ENCODE results near the gene PAX1.

DNA sequence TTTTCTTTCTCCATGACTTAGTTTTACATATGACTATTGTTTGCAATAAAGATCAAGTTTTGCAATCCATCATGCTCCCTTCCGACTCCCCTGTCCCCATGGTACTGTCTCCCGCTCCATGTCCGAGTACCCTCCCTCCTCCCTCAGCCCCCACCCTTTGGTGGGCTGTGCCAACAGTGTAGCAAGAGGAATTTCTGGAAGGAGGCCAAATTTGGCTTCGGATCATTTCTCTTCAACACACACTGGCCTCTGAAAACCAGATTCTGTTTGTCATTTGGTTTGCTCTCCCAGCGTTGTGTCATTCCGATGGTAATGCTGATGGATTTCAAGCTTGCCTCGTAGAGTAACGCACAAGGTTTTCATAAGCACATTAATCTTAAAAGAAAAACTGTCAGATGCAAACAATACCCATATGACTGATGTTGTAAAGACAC is 22.9 kb upstream of the PAX1 start:
- no peak for TF ChIP-seq POLR2A (IDR thresholded peaks at IDR 0.05)
- no peak for TF ChIP-seq CTCF (IDR thresholded peaks at IDR 0.05)

All from esophagus squamous epithelium (tissue), 4 donors.